Measurements from ENCODE around the gene SPECC1.
"Not testable (repeated sequence)": the region's sequence is repeated elsewhere in the genome, so short reads cannot be mapped to it uniquely, and the experiment has no call there.

The SPECC1 gene, protein sequence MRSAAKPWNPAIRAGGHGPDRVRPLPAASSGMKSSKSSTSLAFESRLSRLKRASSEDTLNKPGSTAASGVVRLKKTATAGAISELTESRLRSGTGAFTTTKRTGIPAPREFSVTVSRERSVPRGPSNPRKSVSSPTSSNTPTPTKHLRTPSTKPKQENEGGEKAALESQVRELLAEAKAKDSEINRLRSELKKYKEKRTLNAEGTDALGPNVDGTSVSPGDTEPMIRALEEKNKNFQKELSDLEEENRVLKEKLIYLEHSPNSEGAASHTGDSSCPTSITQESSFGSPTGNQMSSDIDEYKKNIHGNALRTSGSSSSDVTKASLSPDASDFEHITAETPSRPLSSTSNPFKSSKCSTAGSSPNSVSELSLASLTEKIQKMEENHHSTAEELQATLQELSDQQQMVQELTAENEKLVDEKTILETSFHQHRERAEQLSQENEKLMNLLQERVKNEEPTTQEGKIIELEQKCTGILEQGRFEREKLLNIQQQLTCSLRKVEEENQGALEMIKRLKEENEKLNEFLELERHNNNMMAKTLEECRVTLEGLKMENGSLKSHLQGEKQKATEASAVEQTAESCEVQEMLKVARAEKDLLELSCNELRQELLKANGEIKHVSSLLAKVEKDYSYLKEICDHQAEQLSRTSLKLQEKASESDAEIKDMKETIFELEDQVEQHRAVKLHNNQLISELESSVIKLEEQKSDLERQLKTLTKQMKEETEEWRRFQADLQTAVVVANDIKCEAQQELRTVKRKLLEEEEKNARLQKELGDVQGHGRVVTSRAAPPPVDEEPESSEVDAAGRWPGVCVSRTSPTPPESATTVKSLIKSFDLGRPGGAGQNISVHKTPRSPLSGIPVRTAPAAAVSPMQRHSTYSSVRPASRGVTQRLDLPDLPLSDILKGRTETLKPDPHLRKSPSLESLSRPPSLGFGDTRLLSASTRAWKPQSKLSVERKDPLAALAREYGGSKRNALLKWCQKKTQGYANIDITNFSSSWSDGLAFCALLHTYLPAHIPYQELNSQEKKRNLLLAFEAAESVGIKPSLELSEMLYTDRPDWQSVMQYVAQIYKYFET

DNA sequence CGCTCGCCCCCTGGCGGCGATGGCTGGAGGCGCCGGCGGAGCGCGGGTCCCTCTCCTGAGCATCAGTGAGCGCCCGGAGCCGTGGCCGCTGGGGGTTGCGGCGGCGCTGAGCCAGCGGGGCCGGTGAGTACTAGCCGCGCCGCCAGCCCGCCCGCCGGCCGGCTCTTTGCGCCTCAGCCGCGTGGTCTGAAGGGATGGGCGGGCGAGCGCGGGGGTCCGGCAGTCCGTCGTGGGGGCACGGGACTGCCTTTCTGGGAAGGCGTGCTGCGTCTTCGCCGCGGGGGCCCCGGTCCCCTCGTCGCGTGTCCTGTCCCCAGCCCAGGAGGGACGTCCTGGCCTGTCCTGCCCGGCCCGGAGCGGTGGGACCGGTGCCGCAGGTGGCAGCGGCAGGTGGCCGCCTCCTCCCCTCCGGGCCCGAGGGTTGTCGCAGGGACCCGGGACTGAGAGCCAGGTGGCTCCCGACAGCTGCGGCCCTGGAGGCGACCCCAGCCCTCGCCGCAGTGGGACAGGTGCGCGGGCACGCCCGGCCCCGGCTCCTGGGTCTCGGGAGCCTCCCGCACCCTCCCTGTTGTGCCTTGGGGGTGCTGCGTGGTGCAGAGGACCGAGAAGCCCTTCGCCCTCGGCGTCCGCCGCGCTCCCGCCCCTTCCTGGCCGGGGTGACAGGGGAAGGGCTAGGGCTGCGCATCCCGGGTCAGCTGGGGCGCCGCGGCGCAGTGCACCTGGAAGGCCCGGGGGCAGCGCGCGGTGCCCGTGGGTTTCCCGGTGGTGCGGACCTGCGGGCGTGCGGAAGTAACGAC, at the start of gene SPECC1:
Gene SPECC1 (plus strand): TSS at position 58 of the 797 bp plus-strand sequence. CDS start 87,293 bp downstream, outside the sequence.
- peak; percentile 23 for DNase-seq

DNA sequence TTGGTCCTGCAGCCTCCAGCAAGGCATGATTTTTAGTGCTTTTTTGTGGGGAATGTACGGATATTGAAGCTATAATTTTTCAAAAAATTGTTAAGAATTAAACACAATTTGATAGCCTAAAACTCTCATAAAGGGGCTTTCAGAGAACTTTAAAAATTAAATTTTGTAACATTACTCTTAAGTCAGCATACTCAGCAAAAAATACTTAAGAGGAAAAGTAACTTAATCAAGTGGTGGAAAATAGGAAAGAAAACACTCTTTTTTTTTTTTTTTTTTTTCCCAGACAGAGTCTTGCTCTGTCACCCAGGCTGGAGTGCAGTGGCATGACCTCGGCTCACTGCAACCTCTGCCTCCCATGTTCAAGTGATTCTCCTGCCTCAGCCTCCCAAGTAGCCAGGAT, 46.2 kb upstream of the SPECC1 start:
- not testable (repeated sequence) for DNase-seq

DNA sequence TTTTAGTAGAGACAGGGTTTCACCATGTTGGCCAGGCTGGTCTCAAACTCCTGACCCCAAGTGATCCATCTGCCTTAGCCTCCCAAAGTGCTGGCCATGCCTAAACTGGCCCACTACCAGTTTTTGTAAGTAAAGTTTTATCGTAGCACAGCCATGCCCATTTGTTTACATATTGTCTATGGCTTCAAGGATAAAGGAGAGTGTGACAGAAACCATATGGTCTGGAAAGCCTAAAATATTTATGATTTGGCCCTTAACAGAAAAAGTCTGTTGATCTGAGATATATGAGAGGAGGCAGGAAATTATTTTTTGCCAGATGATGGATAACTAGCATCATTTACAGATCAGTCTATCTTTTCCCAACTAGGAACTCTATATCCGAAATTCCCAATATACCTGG, 36.0 kb upstream of the SPECC1 start:
- DNase-seq = no peak

DNA sequence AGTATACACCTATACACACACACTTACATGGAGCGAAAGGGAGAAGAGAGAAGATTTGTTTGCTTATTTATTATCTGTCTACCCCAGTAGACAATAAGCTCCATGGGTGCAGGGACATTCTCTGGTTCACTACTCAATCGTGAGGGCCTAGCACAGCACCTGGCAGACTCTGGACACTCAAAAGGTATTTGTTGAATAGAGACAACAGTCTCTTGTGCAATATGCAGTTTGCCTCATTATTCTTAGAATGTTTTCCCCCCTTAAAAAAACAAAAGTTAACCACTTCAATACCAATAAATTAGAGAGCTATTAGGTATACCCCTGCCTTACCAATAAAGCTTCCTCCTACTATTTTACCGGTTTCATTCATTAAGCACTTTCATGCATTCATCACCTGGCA, 33.6 kb upstream of the SPECC1 start:
- DNase-seq = no peak

DNA sequence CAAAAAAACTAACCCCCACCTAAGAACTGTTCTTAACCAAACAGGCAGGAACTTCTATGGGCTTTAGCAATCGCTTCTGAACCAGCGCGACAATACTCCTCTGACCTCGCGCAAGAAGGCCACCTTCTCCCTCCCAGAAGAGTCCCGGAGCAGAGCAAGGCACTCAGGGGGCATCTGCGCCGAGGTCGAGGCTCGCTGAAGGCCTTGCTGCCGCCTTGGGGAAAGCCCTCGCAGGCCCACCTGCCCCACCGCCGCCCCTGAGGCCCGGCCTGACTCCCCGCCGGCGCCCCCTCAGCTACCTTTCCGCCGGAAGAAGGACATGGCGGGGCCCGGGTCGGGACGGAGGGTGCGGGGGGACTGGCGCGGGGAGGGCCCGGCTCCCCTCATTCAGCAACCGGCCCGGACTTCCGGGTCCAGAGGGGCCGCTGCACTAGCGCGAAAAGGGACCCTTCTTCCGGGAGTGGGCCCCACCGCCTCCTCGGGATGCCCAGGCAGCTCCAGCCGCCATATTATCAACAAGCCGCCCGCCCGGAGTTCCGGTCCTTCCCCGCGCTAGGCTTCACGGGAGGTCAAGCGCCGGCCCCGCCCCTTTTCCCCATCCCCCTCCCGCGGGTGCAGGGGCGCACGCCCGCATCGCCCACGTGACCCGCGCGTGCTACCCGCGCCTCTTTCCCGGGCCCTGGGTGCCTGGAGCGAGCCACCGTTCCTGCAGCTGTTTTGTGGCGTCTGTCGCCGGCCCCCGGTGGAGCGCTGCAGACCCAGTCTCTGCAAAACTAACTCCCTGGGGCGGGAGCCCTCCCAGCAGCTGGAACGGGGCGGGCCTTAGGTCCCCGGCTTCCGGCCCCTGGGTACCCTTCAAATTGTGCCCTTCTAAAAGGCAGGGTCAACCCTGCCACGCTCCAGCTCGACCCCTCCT, 31.6 kb upstream of the SPECC1 start, which contains the start of gene AKAP10:
Gene AKAP10 (minus strand): TSS at position 536 of the 916 bp plus-strand sequence. CDS start 149 bp downstream, at position 387.
- peak; percentile 48 for DNase-seq

DNA sequence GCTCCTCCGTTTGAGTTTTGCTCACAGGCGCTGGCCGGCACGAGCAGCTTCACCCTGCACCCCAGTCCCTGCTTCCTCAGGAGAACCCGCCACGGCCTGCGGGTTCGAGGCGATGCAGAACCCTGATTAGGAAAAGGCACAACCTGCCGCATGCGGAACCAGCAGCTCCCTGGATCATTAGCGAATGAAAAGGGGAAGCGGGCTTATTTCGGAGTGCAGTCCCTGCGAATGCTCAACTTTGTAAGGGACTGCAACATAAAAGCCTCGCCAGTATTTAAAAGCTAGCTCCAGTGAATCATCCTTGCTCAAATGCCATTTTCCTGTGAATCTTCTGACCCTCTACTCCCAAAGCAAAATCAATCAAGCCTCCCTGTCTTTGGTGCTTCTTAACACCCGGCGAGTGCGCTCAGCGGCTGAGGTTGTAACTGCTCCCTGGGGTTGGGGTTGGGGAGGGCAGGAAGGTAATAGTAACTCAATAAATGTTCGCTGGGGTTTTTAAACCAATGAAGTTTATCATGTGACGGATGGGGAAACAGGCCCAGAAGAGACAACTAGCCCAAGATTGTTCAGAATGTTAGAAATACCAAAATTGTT, 30.9 kb upstream of the SPECC1 start:
- no peak for DNase-seq

DNA sequence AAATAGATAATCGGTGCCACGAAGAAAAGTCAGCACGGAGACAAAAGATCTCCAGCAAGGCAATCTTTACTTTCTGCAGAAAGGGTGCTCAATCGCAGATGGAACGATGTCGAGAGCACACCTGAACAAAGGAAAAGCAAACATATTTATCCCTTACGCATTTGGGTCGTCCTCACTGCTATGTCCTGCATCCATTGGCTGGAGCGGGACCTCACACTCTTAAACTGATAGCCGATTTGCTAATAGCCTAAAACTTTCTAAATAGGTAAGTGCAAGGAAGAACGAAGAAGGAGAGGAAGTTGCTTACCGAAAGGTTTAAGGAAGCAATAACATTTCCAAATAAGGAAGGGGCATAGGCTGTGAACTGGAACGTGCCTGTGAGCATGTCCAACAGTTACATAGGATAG, 30.4 kb upstream of the SPECC1 start:
- DNase-seq = no peak

DNA sequence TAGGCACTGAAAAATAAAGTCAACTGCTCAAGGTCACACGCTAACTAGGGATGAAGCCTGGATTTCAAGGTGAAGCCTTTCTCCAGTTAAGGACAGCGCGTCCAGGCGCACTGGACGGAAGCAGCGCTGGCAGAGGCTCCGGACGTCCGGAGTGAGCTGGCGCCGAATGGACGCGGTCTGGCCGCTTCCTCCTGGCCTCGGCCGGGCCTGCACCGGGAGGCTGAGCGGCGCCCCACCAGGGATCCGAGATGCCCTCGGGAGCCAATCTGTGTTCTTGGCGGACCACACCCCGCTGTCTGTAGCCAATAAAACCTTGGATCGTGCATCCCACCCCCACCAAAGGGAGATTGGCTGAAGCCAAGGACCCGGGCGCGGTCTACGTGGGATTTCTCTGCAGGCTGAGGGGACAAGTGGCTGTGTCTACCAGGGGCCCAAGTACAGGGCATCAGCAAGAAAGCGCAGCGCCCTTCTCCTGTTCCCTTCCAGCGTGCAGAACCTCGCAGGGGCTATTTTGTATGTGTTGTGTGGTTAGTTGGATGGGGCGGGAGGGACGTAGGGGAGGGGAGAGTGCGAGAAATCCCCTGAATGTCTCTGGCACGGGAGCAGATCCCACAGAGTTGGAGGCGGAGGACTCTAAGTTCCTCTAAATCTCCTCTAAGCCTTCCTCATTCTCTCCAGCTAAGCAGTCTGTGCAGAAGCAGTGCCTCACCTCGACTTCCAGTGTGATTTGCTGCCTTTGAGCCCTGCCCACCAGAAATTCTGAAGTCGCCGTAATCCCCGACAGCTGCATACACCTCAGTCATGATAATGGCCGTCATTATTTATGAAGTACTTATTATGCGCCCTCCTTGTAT, 29.0 kb upstream of the SPECC1 start:
- no peak for DNase-seq

DNA sequence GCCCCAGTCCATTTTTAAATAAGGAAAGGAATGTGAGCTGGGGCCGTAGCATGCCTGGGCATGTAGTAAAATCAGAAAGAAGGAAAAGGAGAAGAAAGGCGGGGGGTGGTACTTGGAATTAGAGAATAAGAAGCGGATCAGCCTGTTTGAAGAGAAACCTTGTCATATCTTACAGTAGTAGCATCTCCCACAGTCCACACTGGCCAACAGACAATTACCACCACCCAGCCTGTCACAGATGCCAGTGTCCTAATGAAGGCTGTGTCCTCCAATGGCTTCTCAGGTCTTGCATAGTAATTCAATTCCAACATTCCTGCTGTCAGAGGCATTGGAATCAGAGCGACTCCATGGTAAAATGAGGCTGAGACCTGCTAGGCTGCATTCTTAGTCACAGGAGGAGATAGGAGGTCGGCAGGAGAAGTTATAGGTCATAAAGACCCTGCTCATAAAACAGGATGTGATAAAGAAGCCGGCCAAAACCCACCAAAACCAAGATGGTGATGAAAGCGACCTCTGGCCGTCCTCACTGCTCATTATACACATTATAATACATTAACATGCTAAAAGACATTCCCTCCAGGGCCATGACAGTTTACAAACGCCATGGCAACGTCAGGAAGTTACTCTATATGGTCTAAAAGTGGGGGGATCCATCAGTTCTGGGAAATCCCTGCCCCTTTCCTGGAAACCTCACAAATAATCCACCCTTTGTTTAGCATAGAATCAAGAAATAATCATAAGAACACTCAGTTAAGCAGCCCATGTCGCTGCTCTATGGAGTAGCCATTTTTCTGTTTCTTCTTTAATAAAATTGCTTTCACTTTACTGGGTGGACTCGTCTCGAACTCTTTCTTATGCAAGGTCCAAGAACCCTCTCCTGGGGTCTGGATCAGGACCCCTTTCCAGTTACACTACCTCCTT, 22.0 kb upstream of the SPECC1 start:
- no peak for DNase-seq

DNA sequence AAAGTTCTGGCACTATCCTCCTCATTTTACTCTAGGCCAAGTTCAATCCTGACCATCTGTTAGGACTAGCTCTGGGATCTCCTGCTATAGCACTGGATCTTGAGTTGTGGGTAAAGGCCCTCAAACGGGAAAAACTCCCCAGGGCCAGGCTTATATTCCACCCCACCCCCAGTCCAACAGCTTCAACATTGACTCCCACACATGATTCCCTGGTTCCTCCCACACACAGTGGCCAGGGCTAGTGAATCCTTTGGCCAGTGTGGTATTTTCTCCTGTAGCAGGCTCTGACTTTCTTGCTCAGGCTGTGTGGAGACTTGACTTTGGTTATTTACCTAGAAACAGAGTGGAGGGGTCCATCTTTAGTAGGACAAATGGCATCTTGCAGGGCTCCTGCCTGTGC, 21.3 kb upstream of the SPECC1 start:
- DNase-seq = no peak

DNA sequence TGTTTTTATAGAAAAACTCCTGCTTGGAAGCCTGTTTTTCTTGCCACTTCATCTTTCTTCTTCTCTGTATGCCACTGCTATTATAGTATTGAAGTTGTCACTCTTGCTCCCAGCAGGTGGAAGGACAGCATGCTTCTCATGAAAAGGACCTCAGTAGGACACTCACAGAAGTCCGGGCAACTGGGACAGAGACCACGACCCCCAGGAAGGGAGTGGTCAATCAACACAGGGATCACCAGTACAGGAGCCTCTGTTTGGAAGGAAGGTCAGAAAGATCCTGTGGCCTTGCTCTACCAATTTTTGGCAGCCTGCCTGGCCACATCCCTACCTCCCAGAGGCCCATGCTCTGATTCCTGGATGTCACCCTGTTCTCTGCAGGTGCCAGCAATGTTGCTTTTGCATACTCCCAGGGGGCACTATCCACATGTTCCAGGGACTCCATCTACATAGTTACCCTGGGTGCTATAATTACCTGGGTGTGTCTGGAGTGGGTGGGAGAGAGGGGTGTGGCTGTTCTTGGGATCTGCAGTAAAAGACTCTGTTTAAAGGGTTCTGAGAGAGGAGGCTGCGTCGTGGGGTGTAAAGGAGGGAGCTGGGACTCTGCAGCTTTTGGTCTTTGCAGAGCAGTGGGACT, 17.8 kb upstream of the SPECC1 start:
- DNase-seq = no peak

DNA sequence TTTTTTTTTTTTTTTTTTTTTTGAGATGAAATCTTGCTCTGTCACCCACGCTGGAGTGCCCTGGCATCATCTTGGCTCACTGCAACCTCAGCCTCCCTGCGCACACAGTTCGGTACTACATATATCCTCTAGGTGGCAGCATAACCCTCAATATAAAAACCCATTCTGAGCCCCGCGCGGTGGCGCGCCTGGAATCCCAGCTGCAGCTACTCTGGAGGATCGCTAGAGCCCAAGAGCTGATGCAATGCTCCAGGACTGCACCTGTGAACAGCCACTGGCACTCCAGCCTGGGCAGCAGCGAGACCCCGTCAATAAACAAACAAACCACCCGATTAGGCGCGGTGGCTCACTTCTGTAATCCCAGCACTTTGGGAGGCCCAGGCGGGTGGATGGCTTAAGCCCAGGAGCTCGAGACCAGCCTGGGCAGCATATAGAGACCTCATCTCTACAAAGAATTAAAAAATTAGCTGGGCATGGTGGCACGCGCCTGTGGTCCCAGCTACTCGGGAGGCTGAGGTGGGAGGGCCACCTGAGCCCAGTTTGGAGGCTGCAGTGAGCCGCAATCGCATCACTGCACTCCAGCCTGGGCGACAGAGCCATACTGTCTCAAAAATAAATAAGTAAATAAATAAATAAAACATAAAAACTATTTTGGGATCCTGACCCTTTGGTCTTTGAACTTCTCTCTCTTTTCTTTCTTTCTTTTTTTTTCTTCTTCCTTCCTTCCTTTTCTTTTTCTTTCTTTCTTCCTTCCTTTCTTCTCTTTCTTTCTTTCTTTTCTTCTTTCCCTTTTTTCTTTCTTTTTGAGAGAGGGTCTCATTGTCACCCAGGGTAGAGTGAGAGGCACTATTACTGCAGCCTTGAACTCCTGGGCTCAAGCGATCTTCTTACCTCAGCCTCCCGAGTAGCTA, 16.1 kb upstream of the SPECC1 start:
- peak; percentile 77 for DNase-seq

DNA sequence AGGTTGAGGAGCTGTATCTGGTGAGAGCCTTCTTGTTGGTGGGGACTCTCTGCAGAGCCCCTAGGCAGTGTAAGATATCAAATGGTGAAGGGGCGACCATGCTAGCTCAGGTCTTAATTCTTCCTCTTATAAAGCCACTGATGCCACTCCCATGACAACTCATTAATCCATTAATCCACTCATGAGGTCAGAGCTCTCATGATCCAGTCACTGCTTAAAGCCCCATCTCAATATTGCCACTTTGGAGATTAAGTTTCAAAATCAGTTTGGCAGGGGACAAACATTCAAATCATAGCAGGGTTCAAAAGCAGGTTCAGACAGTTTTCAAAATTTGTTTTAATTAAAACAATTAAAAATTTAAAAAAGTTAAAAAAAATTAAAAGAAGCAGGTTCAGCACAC, 13.1 kb upstream of the SPECC1 start:
- no peak for DNase-seq

DNA sequence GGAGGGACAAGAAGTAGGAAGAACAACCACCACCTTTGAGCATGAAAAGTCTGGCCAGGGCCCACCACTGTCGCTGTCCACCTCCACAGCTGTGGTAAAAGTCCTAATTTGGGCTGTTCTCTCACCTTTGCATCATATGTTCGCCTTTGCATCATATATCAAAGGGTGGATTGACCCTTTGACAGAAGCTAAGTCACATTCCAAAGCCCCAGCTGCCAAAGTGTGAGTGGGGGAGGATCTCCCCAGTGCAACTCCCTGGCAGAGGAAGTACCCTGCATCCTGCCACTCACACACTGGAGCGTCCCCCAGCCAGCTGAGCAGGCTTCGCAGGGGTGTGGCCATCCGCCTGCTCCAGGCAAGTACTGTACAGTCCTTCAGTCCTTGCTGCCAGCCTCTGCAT, 12.7 kb upstream of the SPECC1 start:
- DNase-seq = no peak

DNA sequence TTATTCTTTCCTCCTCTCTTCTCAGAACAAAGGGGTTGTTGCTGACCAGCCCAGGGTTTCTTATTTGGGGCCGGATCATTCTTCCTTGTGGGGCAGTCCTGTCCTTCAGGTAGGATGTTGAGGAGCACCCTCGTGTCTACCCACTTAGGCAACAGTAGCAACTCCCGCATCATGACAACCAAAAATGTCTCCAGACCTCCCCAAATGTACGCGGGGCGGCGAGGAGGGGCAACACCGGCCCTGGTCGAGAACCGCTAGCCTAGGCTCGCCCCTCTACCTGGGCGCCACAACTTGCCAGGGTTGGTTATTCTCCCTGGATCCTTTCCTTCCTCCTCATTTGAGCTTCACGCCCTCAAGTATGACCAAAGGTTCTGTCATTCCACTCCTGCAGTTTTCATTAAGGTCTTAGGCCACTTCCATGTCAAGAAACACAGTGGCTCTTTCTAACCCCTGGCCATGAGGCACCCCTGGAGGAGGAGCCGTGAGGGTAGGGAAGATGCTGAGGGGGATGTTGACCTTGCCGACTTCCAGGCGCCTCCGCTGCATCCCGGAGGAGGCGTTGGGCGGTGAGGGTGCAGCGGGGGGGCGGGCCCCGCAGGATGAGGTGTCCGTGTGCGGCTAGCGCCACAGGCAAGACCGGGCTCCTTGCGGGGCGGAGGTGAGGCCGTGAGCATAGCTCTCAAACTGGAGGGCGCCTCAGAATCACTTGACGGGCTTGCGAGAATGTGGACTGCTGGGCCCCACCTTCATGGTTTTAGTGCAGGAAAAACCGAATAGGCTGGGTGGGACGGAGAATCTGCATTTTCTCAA, 712 bp upstream of the SPECC1 start:
- DNase-seq = no peak

DNA sequence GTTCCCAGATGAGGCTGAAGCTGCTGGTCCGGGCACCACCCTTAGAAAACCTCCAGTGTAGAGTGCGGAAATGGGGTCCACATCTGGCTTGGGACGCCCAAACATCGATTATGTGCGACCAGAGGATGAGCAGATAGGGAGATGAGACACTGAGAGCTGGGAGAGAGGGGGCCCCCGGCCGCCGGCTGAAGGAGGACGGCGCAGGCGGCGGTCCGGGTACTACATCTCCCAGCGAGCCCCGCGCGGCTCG, 182 bp upstream of the SPECC1 start:
- no peak for DNase-seq

Measured in NCI-H2029 treated with DMSO at 0.1 percent for 48 hours (cell line).